Uterine smooth muscle cell (primary cell): ENCODE measurements around the gene MYH13. TPM values are rescaled to one million over a fixed set of nuclear protein-coding genes. Genes with fewer than 3 reads are reported as not detected.

Experiments
- total RNA-seq: library from RNA; depleted of rRNA; stranded (reverse); fragments of >200 nt; gene quantifications from 2 replicates; pipeline ENCODE4 v1.2.3, GENCODE V29; 2014

The MYH13 gene
- not detected in 2 replicates for total RNA-seq

GRCh38 chr17:10372906-10373305 lies at the start of gene MYH13:
MYH13 (minus strand) TSS chr17:10373006; CDS start chr17:10364530, 8,476 bp downstream.

GRCh38 chr17:10421900-10422542 lies 49.2 kb upstream of the MYH13 start, which contains the start of gene MYH8:
MYH8 (minus strand) TSS chr17:10421950; CDS start chr17:10420227, 1,723 bp downstream.

Other genes starting within 250 kb of the MYH13 start
- gene GAS7, start 174.4 kb downstream of the MYH13 start, total RNA-seq, result 3.0 and 6.5 TPM in 2 replicates
- under 0.01 TPM in 1 of 2 replicates, not detected in the other for gene MYH8, start 48.9 kb upstream of the MYH13 start, total RNA-seq
- gene MYH4, start 96.6 kb upstream of the MYH13 start, total RNA-seq, result not detected in 2 replicates
- gene MYH1, start 145.5 kb upstream of the MYH13 start, total RNA-seq, result under 0.01 TPM in 1 of 2 replicates, not detected in the other
- gene MYH2, start 176.7 kb upstream of the MYH13 start, total RNA-seq, result under 0.01 and 0.12 TPM in 2 replicates